Measurements from ENCODE around the gene FMN1. TPM values are rescaled to one million over a fixed set of nuclear protein-coding genes. Genes with fewer than 3 reads are reported as not detected.
A peak's percentile ranks its signal among the peaks of the same experiment; 100 is the strongest.

FMN1 gene
- total RNA-seq, 4 donors from 2014 or later: 4.3 to 10.1 (median 8.8) TPM

- no peak for DNase-seq
- H3K4me1 ChIP-seq: peaks cover 0 to 17% (median 9%) of the 10 kb centered on the region in 3 donors
- H3K36me3 ChIP-seq: no peaks in the 10 kb centered on the region
- no peak for TF ChIP-seq POLR2A (IDR thresholded peaks at IDR 0.05)
- no peak for TF ChIP-seq CTCF (IDR thresholded peaks at IDR 0.05)
- no peaks in the 10 kb centered on the region for H3K9me3 ChIP-seq
- H3K4me3 ChIP-seq: no peak overlapping the region
- H3K27ac ChIP-seq: no peak overlapping the region
- WGBS, 2 donors: 84 to 89% methylated on average over 5 of the region's 5 CpGs
- intact Hi-C loops (cut with DNase I): no loop called here
- H3K27me3 ChIP-seq: peaks cover 0 to 78% (median 2%) of the 10 kb centered on the region in 4 donors
These were observed 5.9 kb upstream of the FMN1 start for GRCh38 chr15:33200444-33200843.

DNA sequence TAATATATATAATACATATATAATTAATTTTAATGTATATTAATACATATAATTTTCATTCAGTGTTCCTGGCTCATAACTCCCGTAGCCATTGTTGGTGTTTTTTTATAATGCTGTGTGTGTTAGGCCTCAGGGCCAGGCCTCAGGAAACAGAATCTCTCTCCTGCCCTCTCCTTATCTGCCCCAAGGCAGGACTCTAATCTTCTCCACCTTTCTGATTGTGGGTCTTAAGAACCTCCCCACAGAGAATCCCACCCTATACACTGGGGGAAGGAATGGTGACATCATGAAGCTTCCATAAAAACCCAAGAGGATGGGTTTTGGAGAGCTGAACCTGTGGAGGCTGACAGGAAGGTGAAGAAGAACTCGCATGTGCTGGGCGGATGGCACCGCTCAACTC lies 4.0 kb upstream of the FMN1 start:
- TF ChIP-seq CTCF (IDR thresholded peaks at IDR 0.05): no peak
- no peak for TF ChIP-seq POLR2A (IDR thresholded peaks at IDR 0.05)
- no peaks in the 10 kb centered on the region for H3K36me3 ChIP-seq
- no peak overlapping the region for H3K27ac ChIP-seq
- H3K27me3 ChIP-seq: peaks cover 0 to 67% (median 0%) of the 10 kb centered on the region in 4 donors
- H3K4me3 ChIP-seq: no peak overlapping the region
- H3K4me1 ChIP-seq: peaks cover 4 to 31% (median 9%) of the 10 kb centered on the region in 3 donors
- no peak for DNase-seq
- no peaks in the 10 kb centered on the region for H3K9me3 ChIP-seq
- intact Hi-C loops (cut with DNase I): no loop called here
- WGBS, 2 donors: 88 to 93% methylated on average over 4 of the region's 4 CpGs

- TF ChIP-seq POLR2A (IDR thresholded peaks at IDR 0.05) (no peak), CTCF (IDR thresholded peaks at IDR 0.05) (no peak)
- peaks cover 0 to 67% (median 0%) of the 10 kb centered on the region in 4 donors for H3K27me3 ChIP-seq
These were observed 3.1 kb upstream of the FMN1 start for GRCh38 chr15:33197636-33198035.

GRCh38 chr15:33194237-33194636 lies 277 bp downstream of the FMN1 start:
- peaks cover 0 to 65% (median 0%) of the 10 kb centered on the region in 4 donors for H3K27me3 ChIP-seq
- H3K9me3 ChIP-seq: no peaks in the 10 kb centered on the region
- no peaks in the 10 kb centered on the region for H3K36me3 ChIP-seq
- WGBS, 2 donors: 13 to 15% methylated on average over 14 to 15 of the region's 17 CpGs
- intact Hi-C loops (cut with DNase I): no loop called here
- TF ChIP-seq POLR2A (IDR thresholded peaks at IDR 0.05) (no peak), CTCF (IDR thresholded peaks at IDR 0.05) (no peak)
- DNase-seq: no peak
- peak overlapping the region; percentile 29 to 58 (median 52) for H3K4me3 ChIP-seq
- no peak overlapping the region for H3K27ac ChIP-seq
- peaks cover 0 to 14% (median 4%) of the 10 kb centered on the region in 3 donors for H3K4me1 ChIP-seq

More at GRCh38 chr15:33197636-33198035, 3.1 kb upstream of the FMN1 start:
- Histone ChIP-seq H3K27ac (no peak overlapping the region), H3K4me1 (peaks cover 4 to 31% (median 9%) of the 10 kb centered on the region in 3 donors), H3K4me3 (no peak overlapping the region), H3K9me3 (no peaks in the 10 kb centered on the region), H3K36me3 (no peaks in the 10 kb centered on the region)
- intact Hi-C loops (cut with DNase I): no loop called here
- no peak for DNase-seq
- 78 to 88% methylated on average over 1 to 5 of the region's 5 CpGs for WGBS, 2 donors

DNA sequence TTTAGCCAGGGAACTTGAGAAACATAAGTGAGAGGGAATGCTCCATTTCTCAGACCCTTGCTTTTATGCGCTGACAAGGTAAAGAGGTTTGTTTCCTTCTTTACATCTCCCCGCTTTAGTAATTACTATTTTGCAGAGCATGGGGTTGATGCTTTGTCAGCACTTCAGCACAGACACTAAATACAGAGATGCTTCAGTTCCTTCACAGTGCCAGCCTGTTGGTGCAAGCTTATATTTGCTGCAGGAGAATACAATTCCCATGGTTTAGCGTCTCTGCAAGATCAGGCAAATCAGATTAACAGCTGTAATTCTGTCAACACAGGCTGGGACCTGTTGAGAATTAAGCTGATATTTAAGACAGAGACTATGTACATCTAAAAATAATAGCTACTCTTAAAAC lies 2.9 kb downstream of the FMN1 start:
- no peaks in the 10 kb centered on the region for H3K9me3 ChIP-seq
- no peaks in the 10 kb centered on the region for H3K36me3 ChIP-seq
- intact Hi-C loops (cut with DNase I): no loop called here
- no peak overlapping the region for H3K27ac ChIP-seq
- H3K4me1 ChIP-seq: peaks cover 0 to 14% (median 4%) of the 10 kb centered on the region in 3 donors
- WGBS, 2 donors: 33 to 34% methylated on average over 3 of the region's 3 CpGs
- peaks cover 0 to 51% (median 0%) of the 10 kb centered on the region in 4 donors for H3K27me3 ChIP-seq
- TF ChIP-seq CTCF (IDR thresholded peaks at IDR 0.05) (no peak), POLR2A (IDR thresholded peaks at IDR 0.05) (no peak)
- no peak for DNase-seq
- H3K4me3 ChIP-seq: no peak overlapping the region

All from esophagus squamous epithelium (tissue), 5 donors.